GM18870 (cell line): Measurements from ENCODE around the gene B4GALNT4.
"Not testable (repeated sequence)": the region's sequence is repeated elsewhere in the genome, so short reads cannot be mapped to it uniquely, and the experiment has no call there.

Source experiments
- ATAC-seq: cut with Tn5 transposase; IDR thresholded peaks from one replicate; pipeline ENCODE4 v1.9.1; 2021; ENCODE audit warnings: moderate library complexity; ENCODE audit not compliant: unreplicated experiment

Gene B4GALNT4, protein sequence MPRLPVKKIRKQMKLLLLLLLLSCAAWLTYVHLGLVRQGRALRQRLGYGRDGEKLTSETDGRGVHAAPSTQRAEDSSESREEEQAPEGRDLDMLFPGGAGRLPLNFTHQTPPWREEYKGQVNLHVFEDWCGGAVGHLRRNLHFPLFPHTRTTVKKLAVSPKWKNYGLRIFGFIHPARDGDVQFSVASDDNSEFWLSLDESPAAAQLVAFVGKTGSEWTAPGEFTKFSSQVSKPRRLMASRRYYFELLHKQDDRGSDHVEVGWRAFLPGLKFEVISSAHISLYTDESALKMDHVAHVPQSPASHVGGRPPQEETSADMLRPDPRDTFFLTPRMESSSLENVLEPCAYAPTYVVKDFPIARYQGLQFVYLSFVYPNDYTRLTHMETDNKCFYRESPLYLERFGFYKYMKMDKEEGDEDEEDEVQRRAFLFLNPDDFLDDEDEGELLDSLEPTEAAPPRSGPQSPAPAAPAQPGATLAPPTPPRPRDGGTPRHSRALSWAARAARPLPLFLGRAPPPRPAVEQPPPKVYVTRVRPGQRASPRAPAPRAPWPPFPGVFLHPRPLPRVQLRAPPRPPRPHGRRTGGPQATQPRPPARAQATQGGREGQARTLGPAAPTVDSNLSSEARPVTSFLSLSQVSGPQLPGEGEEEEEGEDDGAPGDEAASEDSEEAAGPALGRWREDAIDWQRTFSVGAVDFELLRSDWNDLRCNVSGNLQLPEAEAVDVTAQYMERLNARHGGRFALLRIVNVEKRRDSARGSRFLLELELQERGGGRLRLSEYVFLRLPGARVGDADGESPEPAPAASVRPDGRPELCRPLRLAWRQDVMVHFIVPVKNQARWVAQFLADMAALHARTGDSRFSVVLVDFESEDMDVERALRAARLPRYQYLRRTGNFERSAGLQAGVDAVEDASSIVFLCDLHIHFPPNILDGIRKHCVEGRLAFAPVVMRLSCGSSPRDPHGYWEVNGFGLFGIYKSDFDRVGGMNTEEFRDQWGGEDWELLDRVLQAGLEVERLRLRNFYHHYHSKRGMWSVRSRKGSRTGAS

DNA sequence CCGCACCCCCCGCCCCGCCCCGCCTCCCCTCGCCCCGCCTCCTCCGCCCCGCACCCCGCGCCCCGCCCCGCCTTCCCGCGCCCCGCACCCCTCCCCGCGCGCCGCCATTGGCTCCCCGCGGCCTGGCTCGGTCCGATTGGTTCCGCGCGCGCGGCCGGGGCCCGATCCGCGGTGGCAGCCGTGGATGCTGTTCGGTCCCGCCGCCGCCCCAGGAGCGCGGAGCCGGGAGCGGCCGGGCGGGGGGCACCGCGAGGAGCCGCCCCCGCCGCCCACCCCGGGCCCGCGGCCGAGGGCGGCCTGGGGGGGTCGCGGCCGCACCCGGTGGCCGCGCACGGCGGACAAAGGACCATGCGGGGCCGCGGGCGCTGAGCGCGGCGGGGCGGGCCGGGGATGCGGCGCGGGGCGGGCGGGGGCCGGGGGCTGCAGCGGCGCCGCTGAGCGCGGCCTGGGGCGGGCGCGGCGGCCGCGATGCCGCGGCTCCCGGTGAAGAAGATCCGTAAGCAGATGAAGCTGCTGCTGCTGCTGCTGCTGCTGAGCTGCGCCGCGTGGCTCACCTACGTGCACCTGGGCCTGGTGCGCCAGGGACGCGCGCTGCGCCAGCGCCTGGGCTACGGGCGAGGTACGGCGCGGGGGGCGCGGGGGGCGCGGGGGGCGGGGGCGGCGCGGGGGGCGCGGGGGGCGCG lies at the start of gene B4GALNT4:
Gene B4GALNT4 (plus strand): TSS at position 164 of the 683 bp plus-strand sequence. CDS start 305 bp downstream, at position 469.
- no peak for ATAC-seq

DNA sequence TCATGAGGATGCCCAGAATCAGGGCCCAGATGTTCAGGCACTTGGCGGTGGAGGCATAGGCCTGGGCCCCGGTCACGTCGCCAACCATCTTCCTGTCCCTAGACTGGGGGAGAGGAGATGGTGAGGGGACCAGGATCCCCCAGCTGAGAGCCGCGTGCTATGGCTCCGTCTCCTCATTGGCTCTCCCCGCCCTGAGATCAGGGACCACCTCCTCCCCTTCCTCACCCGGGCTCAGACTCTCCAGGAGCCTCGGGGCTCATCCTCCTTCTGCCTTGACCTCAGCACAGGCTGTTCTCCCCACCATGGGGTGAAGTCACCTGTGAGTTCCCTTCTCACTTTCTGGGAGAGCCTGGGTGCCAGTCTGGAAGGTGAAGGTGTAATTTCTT lies 49.4 kb upstream of the B4GALNT4 start:
- ATAC-seq: not testable (repeated sequence)

DNA sequence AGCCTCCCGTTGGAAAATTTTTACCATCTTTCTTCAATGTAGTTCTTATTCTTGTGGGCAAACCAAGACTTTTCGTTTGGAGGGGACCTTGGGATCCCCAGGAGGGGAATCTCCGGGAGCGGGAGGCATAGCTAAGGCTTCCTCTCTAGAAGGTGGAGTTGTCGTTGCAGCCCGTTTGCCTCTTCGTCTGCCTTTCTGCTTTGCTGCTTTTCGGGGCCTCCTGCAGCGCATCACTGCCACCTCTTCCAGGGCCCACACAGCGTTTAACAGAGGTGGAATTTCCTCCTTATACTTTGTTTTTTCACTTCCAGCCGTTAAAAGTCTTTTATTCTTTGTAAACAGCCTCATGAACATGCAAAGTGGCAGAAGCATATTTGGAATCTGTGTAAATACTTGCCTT lies 45.1 kb upstream of the B4GALNT4 start:
- ATAC-seq: no peak

DNA sequence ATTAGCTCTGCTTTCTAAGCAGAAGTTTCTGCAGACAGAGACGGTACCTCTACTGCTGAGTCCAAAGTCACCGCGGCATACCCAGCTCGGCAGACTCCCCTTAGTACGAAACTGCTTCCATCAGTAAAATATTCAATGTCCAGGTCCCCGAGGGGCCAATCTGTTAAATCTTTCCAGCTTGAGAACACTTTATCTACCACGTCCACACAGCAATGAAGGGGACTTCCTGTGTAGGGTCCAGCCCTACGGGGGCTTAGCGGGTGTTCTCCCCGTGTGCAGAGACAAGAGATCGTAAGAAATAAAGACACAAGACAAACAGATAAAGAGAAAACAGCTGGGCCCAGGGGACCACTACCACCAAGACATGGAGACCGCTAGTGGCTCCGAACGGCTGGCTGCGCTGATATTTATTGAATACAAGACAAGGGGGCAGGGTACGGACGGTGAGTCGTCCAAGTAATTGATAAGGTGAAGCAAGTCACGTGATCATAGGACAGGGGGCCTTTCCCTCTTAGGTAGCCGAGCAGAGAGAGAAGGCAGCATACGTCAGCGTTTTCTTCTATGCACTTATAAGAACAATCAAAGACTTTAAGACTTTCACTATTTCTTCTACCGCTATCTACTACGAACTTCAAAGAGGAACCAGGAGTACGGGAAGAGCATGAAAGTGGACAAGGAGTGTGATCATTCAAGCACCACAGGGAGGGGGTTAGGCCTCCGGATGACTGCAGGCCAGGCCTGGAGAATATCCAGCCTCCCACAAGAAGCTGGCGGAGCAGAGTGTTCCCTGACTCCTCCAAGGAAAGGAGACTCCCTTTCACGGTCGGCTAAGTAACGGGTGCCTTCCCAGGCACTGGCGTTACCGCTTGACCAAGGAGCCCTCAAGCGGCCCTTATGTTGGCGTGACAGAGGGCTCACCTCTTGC lies 44.4 kb upstream of the B4GALNT4 start:
- ATAC-seq: not testable (repeated sequence)

DNA sequence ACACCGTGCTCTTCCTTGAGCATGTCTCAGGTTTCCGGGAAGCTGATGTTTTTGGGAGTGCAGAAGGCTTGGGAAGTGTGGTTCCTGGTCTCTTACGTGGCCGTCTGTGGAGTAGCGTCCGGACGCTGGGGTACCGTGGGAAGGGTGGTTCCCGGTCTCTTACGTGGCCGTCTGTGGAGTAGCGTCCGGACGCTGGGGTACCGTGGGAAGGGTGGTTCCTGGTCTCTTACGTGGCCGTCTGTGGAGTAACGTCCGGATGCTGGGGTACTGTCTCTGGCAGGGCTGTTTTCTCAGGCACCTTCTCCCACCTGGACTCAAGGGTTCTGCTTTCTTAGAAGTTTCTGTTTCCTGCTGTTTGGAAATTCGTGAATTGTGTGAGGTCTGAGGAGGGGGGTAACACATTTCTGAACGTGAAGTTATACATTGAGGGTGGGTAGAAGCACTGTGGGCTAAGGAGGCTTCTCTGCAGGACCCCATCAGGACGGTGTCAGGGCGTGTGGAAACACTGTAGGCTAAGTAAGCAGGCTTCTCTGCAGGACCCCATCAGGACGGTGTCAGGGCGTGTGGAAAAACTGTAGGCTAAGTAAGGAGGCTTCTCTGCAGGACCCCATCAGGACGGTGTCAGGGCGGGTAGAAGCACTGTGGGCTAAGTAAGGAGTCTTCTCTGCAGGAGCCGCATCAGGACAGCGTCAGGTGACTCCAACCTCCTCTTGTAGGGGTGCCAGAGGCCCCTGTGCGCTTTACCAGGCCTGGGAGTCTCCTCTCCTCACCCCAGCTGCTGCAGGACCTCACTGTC lies 43.3 kb upstream of the B4GALNT4 start:
- ATAC-seq: no peak

DNA sequence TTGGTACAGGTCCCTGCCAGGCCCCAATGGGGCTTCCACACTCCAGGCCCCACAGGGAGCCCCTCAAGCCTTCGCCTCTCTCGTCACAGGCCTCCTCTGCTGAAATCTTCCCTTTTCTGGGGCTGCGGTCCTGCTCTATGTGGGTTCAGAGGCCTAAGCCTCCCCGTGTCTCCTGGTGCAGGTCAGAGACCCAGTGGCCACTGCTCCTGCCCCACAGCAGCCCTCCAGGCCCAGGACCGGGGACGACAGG lies 42.8 kb upstream of the B4GALNT4 start:
- ATAC-seq: no peak

DNA sequence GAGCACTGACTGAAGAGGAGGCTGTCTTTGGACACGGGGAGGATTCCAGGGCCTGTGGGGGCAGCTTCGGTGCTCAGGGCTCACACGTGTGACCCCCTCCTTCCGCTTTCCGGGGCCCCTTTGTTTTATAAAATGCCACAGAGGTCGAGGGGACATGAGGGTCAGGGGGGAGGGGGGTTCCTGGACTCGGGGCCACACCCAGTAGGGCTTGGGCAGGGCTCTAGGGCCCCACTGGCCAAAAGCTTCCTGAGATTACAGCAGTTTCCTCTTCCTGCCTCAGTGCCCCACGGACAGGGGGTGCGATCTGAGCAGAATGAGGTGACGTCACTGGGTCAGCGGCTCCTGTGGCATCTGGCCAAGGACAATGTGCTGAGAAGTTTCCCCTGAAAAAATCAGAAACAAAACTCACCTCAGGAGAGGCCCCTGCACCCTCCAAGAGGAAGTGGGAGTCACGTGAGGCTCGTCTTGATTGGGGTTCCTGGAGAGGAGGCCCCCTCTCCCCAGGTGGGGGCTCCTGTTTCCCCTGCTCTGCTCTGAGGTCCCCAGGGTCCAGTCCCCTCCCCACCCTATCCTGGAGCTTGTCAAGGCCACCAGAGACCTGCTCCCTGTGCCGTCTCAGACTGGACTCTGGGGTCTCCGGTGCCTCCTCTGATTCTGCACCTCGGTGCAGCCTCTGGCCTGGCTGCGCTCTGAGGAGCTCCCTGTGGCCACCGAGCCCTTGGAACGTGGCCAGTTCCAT lies 42.3 kb upstream of the B4GALNT4 start:
- ATAC-seq: no peak

DNA sequence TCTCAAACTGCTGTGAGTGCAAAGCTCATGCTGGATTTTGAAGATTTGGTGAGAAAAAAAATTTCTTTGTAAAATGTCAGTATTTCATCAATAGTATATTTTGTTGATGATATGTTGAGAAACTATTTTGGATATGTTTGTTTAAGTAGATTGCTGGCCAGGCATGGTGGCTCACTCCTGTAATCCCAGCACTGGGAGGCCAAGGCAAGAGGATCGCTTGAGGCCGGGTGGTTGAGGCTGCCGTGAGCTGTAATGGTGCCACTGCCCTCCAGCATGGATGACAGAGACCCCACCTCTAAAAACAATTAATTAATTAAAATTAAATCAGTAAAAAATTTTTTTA lies 41.7 kb upstream of the B4GALNT4 start:
- no peak for ATAC-seq

DNA sequence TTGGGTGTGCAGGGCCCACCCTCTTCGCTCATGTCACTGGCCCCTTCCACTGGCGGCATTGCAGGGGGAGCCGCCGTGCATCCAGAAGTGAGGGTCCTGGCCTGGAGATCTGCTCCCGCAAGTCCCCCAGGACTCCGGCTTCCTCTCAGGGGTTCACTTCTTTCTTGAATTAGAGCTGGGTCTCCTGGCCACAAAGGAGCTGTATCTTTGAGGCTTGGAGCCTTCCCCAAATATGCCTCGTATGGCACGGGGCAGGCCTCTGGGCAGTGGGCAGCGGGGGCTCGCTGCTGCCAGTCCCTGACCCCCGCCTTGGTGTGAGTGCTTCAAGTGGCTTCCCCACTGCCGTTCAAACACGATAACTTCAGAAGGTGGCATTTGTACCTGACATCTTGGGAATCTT lies 41.3 kb upstream of the B4GALNT4 start:
- ATAC-seq: no peak

DNA sequence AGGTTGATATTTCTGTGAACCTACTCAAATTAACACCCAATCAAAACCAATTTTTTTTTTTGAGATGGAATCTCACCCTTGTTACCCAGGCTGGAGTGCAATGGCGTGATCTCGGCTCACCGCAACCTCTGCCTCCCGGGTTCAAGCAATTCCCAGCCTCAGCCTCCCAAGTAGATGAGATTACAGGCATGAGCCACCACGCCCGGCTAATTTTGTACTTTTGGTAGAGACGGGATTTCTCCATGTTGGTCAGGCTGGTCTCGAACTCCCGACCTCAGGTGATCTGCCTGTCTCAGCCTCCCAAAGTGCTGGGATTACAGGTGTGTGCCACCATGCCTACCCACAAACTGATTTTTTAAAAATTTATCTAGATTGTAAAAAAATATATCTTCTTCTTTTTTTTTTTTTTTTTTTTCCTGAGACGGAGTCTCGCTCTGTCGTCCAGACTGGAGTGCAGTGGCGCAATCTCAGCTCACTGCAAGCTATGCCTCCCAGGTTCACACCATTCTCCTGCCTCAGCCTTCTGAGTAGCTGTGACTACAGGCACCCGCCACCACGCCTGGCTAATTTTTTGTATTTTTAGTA lies 40.7 kb upstream of the B4GALNT4 start:
- not testable (repeated sequence) for ATAC-seq

DNA sequence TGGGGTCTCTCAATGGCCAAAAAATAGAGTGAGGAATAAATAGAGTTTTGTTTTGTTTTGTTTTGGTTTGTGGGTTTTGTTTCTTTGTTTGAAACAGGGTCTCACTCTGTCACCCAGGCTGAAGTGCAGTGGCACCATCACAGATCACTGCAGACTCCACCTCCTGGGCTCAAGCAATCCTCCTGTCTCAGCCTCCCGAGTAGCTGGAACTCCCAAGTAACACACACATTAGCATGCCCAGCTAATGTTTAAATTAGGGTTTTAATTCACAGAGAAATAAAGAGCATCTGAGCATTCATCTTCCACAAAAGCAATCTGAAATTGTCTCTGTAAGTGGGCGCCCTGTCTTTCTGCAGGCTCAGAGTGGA lies 39.4 kb upstream of the B4GALNT4 start:
- no peak for ATAC-seq

DNA sequence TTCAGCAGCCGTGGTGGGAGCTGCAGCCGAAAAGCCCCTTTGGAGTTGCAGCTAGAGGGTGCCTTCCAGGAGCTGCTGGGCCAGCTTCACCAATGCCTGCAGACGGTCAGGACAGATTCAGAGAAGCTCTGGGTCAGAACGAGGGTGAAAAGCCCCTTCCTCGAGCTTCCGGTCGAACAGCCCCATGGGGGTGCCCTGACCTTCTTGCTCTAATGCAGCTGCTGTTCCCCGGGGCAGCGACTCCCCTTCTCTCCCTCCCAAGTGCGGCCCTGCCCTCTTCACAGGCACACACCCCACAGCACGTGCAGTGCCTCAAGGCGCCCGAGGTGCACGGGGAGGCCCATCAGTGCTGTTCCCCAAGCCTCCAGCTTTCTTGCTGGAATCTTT lies 39.0 kb upstream of the B4GALNT4 start:
- ATAC-seq: no peak

DNA sequence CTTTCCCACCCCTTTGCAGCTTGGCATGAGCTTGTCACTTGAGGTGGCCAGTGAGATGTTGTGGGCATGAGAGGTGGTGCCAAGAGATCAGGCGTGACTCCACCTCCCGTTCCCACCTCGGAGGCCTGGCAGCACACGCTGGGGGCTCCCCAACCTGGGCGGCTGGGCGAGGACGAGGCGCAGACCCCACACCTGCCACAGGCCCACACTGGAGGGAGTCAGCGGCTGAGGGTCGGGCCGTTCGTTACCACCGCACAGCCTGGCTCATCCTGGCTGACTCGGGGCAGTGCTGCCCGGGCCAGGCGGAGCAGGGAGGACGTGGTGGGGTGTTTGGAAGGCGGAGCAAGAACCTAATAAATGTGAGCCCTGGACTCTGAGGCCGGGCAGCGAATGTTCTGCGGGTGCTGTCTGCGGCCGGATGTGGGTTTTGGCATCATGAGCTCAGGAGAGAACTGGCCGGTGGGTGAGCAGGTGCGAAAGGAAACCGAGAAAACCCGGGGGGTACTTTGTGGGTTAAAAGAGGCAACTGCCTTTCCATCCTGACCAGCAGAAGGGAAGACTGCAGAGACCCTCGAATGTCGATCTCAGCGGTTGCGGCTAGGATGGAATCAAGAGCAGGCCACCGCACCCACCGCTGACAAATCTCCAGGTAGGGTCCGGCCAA lies 38.5 kb upstream of the B4GALNT4 start:
- no peak for ATAC-seq

DNA sequence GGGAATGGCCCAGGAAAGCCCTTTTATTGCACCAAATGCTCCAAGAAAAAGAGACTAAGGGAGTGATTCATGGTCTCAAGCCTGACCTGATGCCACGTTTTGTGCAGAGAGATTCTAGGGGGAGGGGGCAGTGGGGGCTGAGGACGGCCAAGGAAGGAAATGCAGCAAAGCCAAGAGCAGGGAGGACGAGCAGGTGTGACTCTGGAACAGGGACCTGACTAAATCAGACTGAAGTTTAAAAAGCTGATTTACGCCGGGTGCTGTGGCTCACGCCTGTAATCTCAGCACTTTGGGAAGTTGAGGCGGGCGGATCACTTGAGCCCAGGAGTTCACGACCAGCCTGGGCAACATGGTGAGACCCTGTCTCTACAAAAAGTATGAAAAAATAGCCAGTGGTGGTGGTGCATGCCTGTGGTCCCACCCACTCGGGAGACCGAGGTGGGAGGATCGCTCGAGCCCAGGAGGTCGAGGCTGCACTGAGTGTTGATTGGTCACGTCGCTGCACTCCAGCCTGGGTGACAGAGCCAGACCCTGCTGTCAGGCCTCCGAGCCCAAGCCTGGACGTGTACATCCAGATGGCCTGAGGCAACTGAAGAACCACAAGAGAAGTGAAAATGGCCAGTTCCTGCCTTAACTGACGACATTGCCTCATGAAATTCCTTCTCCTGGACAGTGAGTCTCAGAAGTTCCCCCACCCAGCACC lies 37.8 kb upstream of the B4GALNT4 start:
- no peak for ATAC-seq

DNA sequence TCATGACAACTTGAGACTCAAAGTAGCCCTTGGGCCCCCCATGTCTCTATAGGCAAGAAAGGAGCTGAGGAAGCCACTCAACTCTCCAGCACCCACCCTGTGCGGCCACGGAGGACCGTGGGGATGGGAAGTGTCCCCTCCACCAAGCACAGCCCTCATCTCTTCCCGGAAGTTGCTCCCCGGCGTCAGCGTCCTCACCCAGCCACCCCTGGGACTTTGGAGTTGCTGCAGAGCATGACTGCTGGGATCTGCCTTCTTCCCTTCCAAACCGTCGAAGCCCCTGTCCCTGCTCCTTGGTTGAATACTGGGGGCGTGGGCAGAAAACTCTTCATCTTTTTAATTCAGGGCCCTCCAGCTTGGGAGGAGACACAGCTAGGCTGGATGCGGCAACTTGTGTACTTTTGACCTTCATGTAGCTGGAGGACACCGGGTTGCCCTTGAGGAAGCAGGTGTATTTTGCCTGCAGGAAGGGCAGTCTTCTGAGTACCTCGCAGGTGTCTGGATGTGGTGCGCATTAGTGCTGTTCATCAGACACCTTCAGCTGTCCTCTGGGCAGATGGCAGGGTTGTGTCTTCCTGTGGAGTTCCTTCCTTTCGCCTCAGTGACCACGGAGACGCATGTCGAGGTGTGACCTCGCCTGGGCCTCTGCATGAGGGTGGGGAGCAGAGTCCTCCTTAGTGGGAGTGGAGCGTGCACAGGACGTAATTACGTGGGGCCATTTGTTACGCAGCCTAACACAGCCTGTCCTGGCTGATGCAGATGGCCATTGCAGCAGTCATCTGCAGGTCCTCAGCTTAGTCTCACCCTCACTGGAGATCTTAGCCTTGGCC lies 36.4 kb upstream of the B4GALNT4 start:
- ATAC-seq: no peak

DNA sequence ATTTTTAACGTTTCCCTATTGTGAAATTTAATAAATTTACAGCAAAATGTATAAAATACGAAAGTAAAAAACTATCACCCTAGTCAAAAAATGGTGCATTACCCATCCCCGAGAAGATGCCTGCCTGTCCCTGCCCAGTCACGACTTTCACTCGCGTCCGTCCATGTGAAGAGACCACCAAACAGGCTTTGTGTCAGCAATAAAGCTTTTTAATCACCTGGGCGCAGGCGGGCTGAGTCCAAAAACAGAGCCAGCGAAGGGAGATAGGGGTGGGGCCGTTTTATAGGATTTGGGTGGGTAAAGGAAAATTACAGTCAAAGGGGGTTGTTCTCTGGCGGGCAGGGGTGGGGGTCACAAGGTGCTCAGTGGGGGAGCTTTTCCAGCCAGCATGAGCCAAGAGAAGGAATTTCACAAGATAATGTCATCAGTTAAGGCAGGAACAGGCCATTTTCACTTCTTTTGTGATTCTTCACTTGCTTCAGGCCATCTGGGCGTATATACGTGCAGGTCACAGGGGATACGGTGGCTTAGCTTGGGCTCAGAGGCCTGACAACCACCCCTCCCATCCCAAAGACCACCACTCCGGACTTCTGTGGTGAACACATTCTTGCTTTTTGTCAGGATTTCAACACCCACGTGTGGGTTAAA lies 35.6 kb upstream of the B4GALNT4 start:
- not testable (repeated sequence) for ATAC-seq
